ENCODE measurements around the gene ATP10A.

Gene ATP10A

DNA sequence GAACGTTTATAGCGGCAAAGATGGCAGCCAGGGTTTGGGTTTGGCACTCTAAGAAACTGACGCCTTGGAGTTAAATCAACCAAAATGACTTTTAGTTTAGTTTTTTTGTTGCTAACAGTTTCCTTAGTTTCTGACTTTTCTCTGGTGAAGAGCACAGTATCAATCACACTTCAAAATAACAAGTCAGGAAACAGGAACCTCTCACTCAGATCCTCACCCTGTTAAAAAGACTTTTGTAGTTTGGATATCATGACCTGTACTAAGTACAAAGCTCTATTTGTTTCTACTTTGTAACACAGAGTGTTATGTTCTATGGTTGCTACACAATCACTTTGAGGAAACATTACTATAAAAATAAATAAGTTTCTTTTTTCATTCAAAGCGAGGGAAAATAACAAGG is 51.1 kb downstream of the ATP10A start:
- no peak for DNase-seq (ENCODE audit: low read depth)

DNA sequence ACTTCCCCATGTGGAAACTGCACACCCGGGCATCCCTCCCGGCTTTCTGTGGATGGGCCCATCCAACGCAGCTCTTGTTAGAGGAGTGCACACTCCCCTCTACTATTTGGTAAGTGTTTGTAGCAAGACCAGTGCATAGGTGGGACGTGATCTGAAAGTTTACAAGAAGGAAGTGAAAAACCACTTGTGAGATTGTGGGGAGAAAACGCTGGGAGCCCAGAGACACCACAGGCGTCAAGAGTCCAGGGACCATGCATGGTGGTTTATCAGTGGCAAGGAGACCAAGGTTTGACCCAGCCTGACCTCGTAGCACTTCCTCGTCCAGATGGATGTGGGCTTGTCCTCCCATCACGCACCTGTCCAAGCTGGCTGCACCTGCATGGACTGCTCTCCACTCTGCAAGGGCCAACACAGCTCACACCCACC is 51.6 kb downstream of the ATP10A start:
- no peak for DNase-seq (ENCODE audit: low read depth)

DNA sequence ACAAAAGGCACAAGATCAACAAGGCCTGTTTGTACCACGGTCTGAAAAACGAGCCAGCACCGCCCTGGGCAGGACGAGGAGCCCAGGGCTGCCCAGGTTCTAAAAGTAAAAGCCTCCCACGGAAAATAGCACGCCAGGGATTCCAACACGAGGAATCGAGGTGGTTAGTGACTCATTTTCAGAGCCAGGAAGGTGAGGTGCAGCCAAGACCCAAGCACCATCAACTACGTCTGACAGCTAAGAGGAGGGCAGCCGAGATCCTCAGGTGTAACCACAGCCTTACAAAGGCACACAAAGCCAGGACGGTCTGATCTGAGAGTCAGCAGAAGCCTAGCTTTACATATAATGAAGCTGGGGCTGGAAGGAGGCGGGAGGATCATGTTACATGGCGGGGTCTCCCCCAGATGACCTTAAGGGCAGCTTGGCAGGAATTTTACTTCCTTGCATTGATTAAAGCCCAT is 52.5 kb downstream of the ATP10A start:
- DNase-seq (ENCODE audit: low read depth), result no peak

DNA sequence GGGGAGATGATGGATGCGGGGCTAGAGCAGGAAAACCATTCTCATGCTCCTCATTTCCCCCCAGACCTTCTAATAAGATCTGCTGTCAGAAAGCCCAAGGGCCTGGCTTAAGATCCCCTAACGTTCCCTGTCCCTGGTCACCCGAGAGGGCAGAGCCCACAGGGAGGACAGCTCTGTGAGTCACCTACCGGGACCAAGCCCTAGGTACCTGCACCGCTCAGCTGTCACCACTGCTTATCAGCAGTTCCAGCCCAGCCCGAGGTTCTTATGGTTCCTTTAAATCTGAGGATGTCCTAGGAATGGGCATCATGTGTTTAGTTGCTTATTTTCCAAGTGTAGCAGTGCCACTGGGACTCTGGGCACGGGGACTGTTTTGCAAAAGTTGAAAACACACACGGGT is 53.0 kb downstream of the ATP10A start:
- DNase-seq (ENCODE audit: low read depth), result no peak

DNA sequence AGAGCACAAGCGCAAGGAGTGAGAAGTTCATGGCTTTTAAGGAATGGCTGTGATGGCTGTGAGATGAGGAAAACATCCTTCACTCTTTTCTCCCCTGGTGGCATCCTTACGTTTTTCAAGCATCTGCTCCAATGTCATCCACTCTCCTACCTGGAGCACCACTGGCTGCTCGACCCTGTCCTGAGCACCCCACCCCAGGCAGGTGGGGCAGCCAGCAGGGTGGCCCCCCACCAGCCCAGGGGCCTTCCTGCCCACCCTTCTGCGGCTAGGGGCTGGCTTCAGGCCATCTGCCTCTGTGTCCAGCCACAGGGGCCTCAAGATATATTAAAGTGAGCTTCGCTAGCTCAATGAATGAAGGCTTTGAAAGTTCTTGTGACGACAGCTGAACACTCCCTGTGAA is 56.1 kb downstream of the ATP10A start:
- DNase-seq (ENCODE audit: low read depth), result no peak

DNA sequence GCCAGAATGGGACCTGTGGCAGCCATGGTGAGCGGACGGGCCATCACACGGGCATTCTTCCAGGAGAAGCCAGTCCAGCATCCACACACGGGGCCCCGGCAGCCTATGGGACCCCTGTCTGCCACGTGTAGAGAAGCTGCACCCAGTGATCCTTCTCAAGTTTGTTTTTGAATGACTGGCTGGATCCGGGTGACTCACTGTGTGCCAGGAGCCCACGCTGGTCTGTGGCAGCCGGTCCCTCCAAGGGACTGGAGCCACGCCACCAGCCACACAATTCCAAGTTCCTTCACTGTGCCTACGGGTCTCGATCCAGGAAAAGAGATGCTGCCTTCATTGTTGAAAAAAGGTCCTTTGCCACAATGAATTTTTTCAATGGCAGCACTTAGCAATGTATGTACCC is 58.1 kb downstream of the ATP10A start:
- DNase-seq (ENCODE audit: low read depth), result no peak

DNA sequence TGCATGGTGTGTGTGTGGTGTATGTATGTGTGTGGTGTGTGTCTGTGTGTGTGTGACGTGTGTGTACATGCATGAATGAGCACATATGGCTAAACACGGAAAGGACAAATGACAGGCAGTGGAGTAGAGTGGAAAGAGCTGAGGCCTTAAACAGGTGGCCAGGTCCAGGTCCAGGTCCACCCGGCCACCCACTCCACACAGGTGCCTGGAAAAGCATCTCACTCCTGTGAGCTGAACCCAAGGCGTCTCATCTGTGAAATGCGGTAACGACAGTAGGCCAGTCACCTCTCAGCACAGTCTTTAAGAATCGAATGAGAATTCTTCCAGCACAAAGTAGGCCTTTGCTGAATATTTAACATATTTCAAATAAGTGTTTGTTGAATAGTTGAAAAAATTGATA is 58.7 kb downstream of the ATP10A start:
- no peak for DNase-seq (ENCODE audit: low read depth)

DNA sequence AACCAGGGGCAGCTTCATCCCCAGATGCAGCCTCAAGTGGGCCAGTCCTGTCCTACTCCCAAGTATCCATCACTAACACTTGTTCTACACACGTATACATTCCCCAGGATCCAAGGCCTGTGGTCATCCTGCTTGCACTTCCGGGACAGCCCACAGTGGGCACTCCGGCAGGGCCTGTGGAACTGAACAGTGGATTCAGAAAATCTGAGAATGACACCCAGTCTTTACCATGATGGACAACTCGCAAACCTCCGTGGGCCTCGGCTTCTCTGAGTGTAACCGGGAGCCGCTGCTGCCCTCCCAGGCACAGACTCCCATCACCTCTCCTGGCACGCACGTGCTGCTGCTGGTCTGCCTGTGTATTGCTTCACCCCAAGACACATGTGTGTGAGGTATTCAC is 59.6 kb downstream of the ATP10A start:
- DNase-seq (ENCODE audit: low read depth), result no peak

DNA sequence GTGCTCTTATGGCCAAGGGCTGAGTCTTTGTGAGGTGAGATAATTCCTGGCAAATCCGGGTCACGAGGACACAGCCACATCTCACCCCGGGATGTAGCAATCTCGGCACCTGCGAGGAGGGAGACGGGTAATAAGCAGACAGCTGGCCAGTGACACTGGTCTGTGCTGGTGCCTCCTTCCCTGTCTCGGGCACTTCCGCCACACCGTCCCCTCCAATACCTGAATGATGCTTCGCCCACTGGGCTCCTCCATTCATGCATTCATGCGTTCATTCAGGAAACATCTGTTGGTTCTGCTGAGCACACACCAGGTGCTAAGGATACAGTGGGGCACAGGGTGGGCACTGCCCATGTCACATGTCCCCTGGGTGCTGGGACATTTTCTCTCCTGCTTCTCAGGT is 60.1 kb downstream of the ATP10A start:
- no peak for DNase-seq (ENCODE audit: low read depth)

DNA sequence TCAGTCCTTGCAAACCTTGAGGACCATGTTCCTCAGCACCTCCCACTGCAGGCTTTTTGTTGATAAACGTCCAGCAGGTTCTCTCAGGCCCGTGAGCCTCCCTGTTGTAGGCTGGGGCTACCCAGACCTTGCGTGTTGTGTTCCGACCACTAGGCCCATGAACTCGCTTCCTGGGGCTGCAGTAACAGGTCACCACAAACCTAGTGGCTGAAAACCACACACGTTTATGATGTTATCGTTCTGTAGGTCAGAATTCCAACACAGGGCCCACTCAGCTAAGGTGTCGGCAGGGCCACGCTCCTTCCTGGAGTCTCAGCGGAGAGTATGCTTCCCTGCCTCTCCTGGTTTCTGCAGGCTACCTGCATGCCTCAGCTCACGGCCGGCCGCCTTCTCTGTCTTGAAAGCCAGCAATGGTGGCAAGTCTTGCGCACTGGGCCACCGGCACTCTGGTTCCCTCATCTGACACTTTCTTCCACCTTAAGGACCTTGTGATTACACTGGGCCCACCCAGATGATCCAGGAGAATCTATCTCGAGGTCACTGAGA is 60.8 kb downstream of the ATP10A start:
- DNase-seq (ENCODE audit: low read depth), result no peak

DNA sequence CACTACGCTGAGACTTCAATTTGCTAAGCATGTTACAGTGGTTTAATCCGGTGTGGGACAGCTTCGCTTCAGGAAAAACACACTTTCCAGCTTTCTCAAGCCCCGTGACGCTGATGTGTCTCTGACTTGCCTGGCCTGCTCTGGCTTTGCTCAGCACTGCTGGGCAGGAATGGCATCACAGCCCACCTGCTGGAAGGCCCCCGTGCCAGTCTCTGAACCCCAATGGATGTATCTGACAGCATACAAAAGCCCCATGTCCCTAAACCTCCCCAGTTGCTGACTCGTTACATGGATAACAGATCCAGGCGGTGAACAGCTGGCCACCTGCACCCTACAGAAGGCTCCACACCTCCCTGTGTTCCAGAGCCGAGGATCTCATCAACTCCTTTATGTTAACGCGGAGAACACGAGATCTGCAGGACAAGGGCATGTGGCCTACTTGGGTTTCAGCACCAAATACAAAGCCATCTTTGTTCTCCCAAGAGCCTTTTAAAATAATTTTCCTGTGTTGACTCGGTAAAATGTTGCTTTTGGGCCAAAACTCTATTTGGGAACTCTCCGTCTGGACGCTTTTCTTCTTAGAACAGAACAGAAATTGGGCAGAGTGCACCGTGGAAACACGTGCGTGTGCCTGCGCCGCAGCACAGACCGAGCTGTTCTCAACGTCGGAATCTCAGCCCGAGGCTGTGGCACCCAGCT is 61.4 kb downstream of the ATP10A start:
- DNase-seq (ENCODE audit: low read depth), result no peak

DNA sequence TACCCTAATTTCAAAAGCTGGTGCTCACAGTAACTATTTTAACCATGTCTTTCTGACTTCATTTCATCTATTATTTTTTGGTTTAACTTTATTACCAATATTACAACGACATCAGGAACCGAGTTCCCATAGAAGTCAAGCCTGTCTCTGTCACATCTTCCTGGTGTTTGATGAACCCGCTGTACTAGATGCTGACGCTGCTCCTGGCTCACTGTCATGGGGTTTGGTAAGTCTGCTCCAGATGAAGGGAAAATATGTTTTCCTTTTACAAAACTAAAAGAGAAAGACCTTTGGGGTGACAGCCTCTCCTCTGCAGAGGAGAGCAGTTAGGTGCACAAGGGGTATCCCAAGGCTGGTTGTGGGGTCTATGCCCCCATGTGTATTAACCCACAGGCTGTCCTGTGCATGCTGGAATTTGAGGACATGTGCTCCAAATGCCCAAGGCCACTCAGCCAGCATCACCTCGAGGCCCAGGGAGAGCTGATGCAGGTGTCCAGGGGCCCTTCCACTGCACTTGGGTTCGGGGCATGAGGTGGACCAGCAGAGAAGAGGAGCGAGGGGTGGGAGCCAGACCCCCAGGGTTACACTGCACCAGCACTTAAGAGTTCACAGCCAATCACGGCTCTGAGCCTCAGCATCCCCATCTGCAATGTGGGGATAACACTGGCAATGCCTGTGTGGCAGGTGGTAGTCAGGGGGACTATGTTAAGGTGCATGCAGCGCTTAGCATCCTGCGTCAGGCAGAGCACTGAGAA is 62.2 kb downstream of the ATP10A start:
- no peak for DNase-seq (ENCODE audit: low read depth)

DNA sequence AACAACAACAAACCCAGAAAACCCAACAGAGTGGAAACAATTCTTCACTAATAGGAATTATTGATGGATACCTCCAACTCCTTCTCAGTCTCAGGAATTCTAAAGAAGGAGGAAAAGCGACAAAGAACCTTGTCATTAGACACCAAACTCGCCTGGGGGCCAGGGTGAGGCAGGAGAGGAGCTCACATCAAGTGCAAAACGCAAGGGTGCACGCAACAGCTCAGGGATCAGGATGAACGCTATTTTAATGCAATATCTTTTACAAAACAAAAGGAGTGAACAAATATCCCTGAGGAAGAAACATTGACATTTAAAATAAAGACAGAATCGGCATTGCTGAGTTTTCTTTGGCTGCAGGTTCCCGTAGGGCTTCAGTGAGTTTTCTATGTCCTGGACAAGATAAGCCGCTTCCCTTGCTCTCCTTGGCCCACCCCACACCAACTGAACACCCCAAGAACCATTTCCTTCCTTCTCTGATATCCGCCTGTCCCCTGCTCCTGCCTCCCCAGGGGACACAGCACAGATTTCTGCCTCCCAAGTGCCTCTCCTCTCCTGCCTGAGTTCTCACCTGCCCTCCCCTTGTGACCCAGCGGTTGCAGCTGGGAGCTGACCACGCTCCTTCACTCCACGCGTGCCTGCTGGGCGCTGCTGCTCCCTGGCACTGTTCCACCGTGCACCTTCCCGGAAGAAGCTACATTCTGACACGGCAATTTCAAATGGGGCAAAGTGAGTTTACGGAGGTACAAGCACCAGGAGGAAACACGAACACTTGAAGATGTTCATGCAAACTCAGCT is 63.0 kb downstream of the ATP10A start:
- DNase-seq (ENCODE audit: low read depth), result no peak

DNA sequence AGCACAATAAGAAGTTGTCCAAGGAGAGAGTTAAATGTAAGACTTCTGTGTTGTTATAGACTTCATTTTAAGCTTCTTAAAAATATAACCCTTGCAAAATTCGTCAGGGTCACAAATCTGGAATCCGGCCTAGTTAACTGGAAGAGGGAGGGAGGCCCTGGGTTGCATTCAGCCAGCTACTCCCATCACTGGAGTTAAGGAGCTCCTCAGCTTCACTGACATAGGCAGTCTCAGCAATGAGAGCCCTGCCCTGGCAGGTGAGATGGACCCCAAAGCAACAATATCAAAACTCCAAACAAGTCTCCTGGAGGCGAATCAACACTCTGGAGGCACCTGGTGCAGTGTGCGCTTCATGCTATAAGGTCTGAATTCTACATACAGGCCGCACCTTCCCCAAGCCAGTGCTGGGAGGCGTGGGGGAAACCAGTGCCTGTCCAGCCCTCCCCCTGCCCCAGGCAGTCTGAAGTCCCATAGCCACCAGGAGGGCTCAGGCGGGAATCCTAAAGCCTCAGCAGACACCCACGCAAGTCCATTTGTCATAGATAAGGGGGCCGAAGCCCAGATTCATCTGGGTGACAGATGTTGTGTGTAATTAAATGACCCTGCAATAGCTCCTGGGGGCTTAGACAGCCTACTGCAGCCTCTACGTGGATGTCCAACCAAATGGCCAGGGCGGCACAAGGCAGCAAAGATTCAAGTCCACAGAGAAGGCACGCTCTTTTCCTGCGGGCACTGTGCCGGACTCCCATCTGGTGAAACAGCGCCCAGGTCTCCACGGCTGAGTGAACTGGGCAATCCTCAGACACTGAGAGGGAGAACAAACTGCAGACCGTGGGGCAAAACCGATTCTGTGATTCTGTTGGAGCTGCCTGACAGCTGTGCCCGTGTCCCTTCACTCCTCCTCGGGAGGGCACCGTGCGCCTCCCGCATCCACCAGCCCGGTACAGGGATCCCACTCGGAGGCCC is 64.9 kb downstream of the ATP10A start:
- no peak for DNase-seq (ENCODE audit: low read depth)

DNA sequence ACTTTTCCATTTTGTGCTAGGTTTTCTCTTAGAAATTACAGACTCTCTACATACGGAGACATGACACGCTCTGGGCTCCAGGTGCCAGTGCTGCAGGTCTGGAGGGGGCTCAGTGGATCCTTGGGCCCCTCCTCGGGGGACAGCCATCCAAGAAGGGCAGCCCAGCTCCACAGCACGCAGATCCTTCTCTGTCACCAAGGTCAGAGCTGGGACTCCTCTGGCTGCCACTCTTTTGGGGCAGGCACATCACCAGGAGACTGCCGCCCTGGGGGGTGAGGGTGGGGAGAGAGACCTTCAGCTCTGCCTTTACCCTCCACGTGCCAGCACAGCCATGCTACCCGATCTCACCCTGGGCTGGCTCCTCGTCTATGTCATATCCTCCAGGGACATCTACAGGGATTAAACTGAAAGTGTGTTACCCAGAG is 65.6 kb downstream of the ATP10A start:
- no peak for DNase-seq (ENCODE audit: low read depth)

DNA sequence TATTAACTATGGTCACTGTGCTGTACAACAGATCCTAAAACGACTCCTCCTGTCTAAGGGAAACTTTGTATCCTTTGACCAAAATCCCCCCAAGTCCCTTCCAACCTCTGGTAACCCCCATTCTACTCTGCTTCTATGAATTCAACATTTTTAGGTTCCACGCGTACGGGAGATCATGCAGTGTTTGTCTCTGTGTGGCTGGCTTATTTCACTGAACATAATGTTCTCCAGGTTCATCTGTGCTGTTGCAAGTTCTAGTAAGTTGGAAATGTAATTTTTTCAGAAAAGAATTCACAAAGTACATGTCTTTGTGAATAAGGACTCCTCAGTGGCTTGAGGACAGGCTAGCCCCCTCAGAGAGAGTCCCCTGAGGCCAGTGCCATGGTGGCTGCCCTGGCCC is 66.1 kb downstream of the ATP10A start:
- DNase-seq (ENCODE audit: low read depth), result no peak

DNA sequence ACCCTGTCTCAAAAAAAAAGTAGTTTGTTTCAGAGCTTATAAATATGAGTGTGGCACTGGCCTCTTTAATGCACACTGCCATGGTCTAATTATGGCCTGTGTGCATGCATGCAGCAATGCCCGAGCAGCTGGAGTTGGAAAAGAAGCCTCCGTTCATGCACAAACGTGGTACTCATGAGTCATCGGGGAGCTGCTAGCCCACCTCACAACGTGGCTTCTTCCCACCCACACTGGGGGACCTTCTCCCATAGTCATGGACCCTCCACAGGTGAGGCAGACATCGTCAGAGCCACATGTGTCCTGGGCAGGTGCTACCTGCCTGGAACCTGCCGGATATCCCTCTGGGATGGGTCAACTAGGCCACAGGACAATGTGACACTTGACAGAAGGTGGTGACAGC is 66.7 kb downstream of the ATP10A start:
- DNase-seq (ENCODE audit: low read depth), result no peak

DNA sequence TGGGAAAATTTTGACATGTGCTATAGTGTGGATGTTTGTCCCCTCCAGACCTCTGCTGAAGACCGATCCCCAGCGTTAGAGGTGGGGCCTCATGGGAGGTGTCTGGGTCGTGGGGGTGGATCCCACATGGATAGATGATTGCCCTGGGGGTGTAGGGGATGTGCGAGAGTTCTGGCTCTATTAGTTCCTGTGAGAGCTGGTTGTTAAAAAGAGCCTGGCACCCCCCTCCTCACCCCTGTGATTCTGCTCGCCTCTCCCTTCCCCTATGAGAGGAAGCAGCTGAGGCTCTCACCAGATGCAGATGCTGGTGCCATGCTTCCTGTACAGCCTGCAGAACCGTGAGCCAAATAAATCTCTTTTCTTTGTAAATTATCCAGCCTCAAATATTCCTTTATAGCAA is 67.4 kb downstream of the ATP10A start:
- DNase-seq (ENCODE audit: low read depth), result no peak

DNA sequence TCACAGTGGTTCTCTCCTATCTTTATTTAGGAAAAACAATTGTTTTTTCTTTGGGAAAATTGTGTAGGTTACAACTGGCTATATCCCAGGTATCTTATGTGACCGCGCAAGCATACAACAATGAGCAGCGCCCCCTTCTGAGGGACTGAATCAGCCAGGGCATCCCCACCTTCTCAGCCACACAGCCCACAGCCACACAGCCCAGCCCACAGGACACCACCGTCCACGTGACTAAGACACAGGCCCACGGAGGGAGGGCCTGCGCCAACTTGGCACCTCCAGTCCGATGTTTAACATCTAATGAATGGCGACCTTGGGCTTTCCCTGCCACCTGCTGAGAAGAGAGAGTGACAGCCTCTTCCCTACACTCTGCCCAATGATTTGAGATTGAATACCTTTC is 68.1 kb downstream of the ATP10A start:
- DNase-seq (ENCODE audit: low read depth), result no peak

DNA sequence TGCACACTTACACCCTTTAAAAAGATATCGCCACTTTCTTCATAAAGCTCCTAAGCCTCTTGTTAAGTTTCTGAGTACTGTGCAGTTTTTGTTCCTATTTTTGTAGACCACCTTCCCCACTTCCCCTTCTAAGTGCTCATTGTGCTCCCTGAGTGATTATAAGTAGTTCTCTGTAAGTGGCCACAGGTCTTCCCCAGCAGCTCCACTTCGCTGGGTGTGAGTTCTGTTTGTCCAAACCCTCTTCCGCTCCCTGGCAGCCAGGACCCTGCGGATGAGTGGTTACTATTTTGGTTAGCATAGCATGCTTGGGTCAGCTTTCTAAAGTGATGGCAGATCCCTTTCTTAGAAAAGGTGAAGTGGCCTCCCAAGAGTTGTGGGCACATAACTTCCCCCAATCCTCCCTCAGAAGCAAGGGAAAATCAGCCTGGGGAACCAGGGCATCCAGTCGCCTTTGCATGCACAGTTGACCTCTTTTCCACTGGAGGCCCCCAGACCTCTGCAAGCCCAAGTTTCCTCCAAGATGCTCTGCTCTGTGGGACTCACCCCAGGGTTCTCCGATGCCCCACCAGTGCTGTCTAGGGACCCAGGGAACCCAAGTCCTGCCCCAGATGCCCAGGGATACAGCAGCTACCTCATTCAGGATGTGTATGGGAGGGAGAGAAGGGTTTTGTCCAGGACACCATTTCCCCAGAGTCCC is 69.6 kb downstream of the ATP10A start:
- no peak for DNase-seq (ENCODE audit: low read depth)

DNA sequence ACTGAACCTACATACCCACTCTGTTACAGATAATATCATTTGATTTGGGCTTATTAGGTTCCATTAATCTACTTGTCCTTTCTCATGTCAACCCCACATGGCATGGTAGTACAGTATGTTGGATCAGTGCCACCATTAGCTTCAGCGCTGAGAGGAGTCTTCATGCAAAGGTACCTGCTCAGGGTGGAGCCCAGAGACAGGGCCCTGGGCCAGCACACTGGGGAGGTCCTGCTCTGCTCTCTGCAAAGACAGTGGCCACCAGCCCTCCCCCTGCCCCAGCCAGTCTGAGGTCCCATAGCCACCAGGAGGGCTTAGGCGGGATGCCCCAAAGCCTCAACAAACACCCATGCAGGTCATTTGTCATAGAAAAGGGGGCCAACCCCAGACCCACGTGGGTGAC is 71.0 kb downstream of the ATP10A start:
- DNase-seq (ENCODE audit: low read depth), result no peak
